ENCODE results near the gene ZNF648.

ZNF648 gene

DNA sequence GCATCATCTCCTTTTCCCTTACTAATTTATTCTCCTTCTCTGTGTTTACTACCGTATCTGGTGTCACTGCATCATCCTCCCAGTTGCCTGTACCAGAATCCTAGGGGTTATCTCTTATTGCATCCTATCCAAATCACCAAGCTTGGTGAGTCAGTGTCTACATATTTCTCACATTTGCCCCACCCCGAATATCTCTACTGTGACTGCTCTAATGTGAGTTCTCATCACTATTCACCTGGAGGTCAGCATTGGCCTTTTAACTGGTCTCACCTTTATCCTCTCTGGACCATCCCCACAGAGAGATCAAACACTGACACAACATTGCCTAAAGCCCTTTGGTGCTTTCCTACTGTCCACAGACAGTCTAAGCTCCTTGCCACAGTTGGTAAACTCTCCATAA is 45.7 kb upstream of the ZNF648 start:
- no peak overlapping the region for H3K27ac ChIP-seq (ENCODE audit: low read depth, low read length)
- no peak overlapping the region for H2AFZ ChIP-seq (ENCODE audit: low read depth, low read length, severe bottlenecking)
- H3K79me2 ChIP-seq (ENCODE audit: insufficient read depth, low read length), result no peaks in the 10 kb centered on the region
- H4K20me1 ChIP-seq (ENCODE audit: low read depth, low read length), result no peaks in the 10 kb centered on the region
- no peaks in the 10 kb centered on the region for H3K36me3 ChIP-seq (ENCODE audit: low read length)
- no peaks in the 10 kb centered on the region for H3F3A ChIP-seq (ENCODE audit: insufficient read depth)
- H3K9me3 ChIP-seq (ENCODE audit: insufficient read depth, low read length), result no peaks in the 10 kb centered on the region
- no peak overlapping the region for H3K4me3 ChIP-seq (ENCODE audit: insufficient read depth, low read length, poor library complexity, severe bottlenecking)
- H3K9me2 ChIP-seq (replicated peaks; ENCODE audit: insufficient read depth, low read length), result no peaks in the 10 kb centered on the region
- TF ChIP-seq EZH2phosphoT487 (conservative IDR thresholded peaks at IDR 0.05; ENCODE audit: low read length), result no peak
- TF ChIP-seq, protein P1, sequence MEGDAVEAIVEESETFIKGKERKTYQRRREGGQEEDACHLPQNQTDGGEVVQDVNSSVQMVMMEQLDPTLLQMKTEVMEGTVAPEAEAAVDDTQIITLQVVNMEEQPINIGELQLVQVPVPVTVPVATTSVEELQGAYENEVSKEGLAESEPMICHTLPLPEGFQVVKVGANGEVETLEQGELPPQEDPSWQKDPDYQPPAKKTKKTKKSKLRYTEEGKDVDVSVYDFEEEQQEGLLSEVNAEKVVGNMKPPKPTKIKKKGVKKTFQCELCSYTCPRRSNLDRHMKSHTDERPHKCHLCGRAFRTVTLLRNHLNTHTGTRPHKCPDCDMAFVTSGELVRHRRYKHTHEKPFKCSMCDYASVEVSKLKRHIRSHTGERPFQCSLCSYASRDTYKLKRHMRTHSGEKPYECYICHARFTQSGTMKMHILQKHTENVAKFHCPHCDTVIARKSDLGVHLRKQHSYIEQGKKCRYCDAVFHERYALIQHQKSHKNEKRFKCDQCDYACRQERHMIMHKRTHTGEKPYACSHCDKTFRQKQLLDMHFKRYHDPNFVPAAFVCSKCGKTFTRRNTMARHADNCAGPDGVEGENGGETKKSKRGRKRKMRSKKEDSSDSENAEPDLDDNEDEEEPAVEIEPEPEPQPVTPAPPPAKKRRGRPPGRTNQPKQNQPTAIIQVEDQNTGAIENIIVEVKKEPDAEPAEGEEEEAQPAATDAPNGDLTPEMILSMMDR (IDR thresholded peaks at IDR 0.05; ENCODE audit: insufficient read depth, low read length, poor library complexity, severe bottlenecking), result no peak
- H3K9ac ChIP-seq (ENCODE audit: low read length), result no peak overlapping the region
- no peaks in the 10 kb centered on the region for H3K27me3 ChIP-seq (ENCODE audit: low read length)
- H3K4me2 ChIP-seq (ENCODE audit: low read depth, low read length, poor library complexity, severe bottlenecking), result no peak overlapping the region

DNA sequence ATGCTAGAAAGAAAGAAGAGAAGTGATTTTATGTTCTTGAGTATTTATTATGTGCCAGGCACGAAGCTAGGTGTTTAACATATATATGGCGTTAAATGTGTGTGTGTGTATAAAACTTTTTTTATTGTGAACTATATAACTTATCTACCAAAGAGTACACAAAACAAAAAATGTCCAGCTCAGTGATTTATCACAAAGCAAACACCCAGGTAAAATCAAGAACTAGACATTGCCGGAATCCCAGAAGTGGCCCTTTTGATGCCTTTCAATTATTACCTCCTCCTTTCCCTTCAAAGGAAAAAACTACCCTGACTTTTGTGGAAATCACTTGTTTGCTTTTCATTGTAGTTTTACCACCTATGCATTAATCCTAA is 40.5 kb upstream of the ZNF648 start:
- no peaks in the 10 kb centered on the region for H3F3A ChIP-seq (ENCODE audit: insufficient read depth)
- H3K79me2 ChIP-seq (ENCODE audit: insufficient read depth, low read length), result no peaks in the 10 kb centered on the region
- H3K4me3 ChIP-seq (ENCODE audit: insufficient read depth, low read length, poor library complexity, severe bottlenecking), result no peak overlapping the region
- no peak overlapping the region for H3K4me2 ChIP-seq (ENCODE audit: low read depth, low read length, poor library complexity, severe bottlenecking)
- no peak overlapping the region for H3K9ac ChIP-seq (ENCODE audit: low read length)
- H3K9me2 ChIP-seq (replicated peaks; ENCODE audit: insufficient read depth, low read length), result no peaks in the 10 kb centered on the region
- no peaks in the 10 kb centered on the region for H3K27me3 ChIP-seq (ENCODE audit: low read length)
- TF ChIP-seq EZH2phosphoT487 (conservative IDR thresholded peaks at IDR 0.05; ENCODE audit: low read length), result no peak
- TF ChIP-seq, protein P1 (IDR thresholded peaks at IDR 0.05; ENCODE audit: insufficient read depth, low read length, poor library complexity, severe bottlenecking), result no peak
- H3K36me3 ChIP-seq (ENCODE audit: low read length), result no peaks in the 10 kb centered on the region
- no peak overlapping the region for H3K27ac ChIP-seq (ENCODE audit: low read depth, low read length)
- H4K20me1 ChIP-seq (ENCODE audit: low read depth, low read length), result no peaks in the 10 kb centered on the region
- H3K9me3 ChIP-seq (ENCODE audit: insufficient read depth, low read length), result no peaks in the 10 kb centered on the region
- no peak overlapping the region for H2AFZ ChIP-seq (ENCODE audit: low read depth, low read length, severe bottlenecking)

DNA sequence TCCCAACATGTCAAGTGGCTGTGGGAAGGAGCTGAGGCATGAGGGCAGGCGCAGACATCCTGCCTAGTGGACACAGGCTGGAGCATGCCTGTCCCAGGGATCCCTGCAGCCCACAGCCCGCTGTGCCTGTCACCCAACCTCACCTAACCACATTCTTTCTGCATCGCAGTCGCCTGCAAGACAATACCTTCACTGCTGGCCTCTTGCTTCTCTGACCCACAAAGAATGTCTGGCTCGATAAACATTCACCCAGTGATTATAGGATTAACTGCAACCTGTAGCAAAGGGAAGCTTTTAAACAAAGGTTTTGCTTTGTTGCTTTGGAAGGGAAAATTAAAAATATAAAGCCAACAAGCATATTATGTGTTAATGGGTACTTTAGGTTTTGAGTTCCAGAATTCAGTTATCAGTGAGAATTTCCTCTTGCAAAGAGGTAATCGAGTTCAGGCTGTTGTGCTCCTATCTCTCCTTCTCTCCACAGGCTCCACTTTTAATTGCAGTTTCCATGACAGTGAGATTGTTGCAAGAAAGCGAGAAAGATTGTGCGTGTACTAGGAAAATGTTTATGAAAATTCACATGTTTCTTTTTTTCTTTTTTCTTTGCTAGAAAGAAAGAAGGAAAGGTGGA is 40.0 kb upstream of the ZNF648 start:
- no peaks in the 10 kb centered on the region for H3K27me3 ChIP-seq (ENCODE audit: low read length)
- H3K9me3 ChIP-seq (ENCODE audit: insufficient read depth, low read length), result no peaks in the 10 kb centered on the region
- H3K4me2 ChIP-seq (ENCODE audit: low read depth, low read length, poor library complexity, severe bottlenecking), result no peak overlapping the region
- no peaks in the 10 kb centered on the region for H4K20me1 ChIP-seq (ENCODE audit: low read depth, low read length)
- no peaks in the 10 kb centered on the region for H3K9me2 ChIP-seq (replicated peaks; ENCODE audit: insufficient read depth, low read length)
- no peak overlapping the region for H3K27ac ChIP-seq (ENCODE audit: low read depth, low read length)
- H3K79me2 ChIP-seq (ENCODE audit: insufficient read depth, low read length), result no peaks in the 10 kb centered on the region
- H3K4me3 ChIP-seq (ENCODE audit: insufficient read depth, low read length, poor library complexity, severe bottlenecking), result no peak overlapping the region
- TF ChIP-seq, protein P1 (IDR thresholded peaks at IDR 0.05; ENCODE audit: insufficient read depth, low read length, poor library complexity, severe bottlenecking), result no peak
- TF ChIP-seq EZH2phosphoT487 (conservative IDR thresholded peaks at IDR 0.05; ENCODE audit: low read length), result no peak
- H3K36me3 ChIP-seq (ENCODE audit: low read length), result no peaks in the 10 kb centered on the region
- no peaks in the 10 kb centered on the region for H3F3A ChIP-seq (ENCODE audit: insufficient read depth)
- H2AFZ ChIP-seq (ENCODE audit: low read depth, low read length, severe bottlenecking), result no peak overlapping the region
- H3K9ac ChIP-seq (ENCODE audit: low read length), result no peak overlapping the region

All from SU-DHL-6 (cell line).